NCI-H524 treated with DMSO at 0.1 percent for 48 hours (cell line): ENCODE data around the gene ZFY.

Source experiments
- DNase-seq: peaks from one replicate; lab custom pipeline; 2025; lab: John Stamatoyannopoulos, UW

ZFY gene

GRCh38 chrY:2934861-2935715, at the start of gene ZFY:
TSS of gene ZFY (plus strand) at chrY:2935381. CDS start at chrY:2953937, 18,556 bp downstream.
- no peak for DNase-seq

GRCh38 chrY:2885880-2886279, 49.3 kb upstream of the ZFY start:
- DNase-seq: no peak

GRCh38 chrY:2887386-2887785, 47.8 kb upstream of the ZFY start:
- no peak for DNase-seq

GRCh38 chrY:2887955-2888354, 47.2 kb upstream of the ZFY start:
- DNase-seq: no peak

GRCh38 chrY:2893471-2893870, 41.7 kb upstream of the ZFY start:
- no peak for DNase-seq

- no peak for DNase-seq
Observed at GRCh38 chrY:2896050-2896449, 39.1 kb upstream of the ZFY start.

- DNase-seq: no peak
Observed at GRCh38 chrY:2907356-2907755, 27.8 kb upstream of the ZFY start.

- DNase-seq: no peak
Observed at GRCh38 chrY:2913066-2913815, 21.9 kb upstream of the ZFY start.

- no peak for DNase-seq
Observed at GRCh38 chrY:2934078-2934477, 1.1 kb upstream of the ZFY start.

GRCh38 chrY:2935716-2936435, 695 bp downstream of the ZFY start:
- DNase-seq: no peak

- no peak for DNase-seq
Observed at GRCh38 chrY:2936436-2936750, 1.2 kb downstream of the ZFY start.

GRCh38 chrY:2937149-2937548, 2.0 kb downstream of the ZFY start:
- DNase-seq: no peak

GRCh38 chrY:2949590-2950252, 14.5 kb downstream of the ZFY start:
- DNase-seq: no peak

GRCh38 chrY:2950655-2951054, 15.5 kb downstream of the ZFY start:
- no peak for DNase-seq

- DNase-seq: no peak
Observed at GRCh38 chrY:2952912-2953311, 17.7 kb downstream of the ZFY start.

- no peak for DNase-seq
Observed at GRCh38 chrY:2954735-2955134, 19.6 kb downstream of the ZFY start.

GRCh38 chrY:2955561-2955960, 20.4 kb downstream of the ZFY start:
- no peak for DNase-seq

- no peak for DNase-seq
Observed at GRCh38 chrY:2962061-2962460, 26.9 kb downstream of the ZFY start.

GRCh38 chrY:2964814-2965213, 29.6 kb downstream of the ZFY start:
- no peak for DNase-seq

- no peak for DNase-seq
Observed at GRCh38 chrY:2965629-2966028, 30.4 kb downstream of the ZFY start.

GRCh38 chrY:2969561-2969960, 34.4 kb downstream of the ZFY start:
- DNase-seq: no peak

GRCh38 chrY:2972708-2973107, 37.5 kb downstream of the ZFY start:
- no peak for DNase-seq
